ENCODE measurements around the gene TMEM147. TPM values are rescaled to one million over a fixed set of nuclear protein-coding genes. Genes with fewer than 3 reads are reported as not detected.
A peak's percentile ranks its signal among the peaks of the same experiment; 100 is the strongest.

Gene TMEM147
- total and polyA plus RNA-seq, 10 of the 15 experiments (the other 5 are each of a cell fraction or from before 2014, with no cell fraction given), result 53.4 to 145 (median 79.3) TPM

DNA sequence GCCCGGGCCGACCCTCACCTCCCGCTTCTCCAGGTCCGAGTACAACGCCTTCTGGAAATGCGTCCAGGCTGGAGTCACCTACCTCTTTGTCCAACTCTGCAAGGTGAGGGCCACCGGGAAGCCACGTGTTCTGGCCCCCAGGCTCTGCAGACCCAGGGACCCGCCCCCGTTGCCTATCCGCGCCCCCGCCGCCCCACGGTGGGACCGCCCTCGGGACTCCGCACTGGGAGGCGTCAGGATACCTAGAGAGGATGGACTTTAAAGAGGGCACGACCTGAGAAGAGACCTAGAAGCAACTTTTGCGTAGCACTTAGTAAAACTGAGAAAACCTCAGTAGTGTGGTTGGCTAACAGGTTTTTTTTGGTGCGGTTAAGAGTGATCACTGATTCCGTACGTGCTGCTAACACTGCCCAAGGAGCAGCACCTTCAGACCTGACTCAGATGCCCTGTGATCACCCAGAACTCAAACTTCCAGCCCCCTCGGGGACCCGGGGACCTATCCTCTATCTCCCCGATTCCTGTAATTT is 492 bp downstream of the TMEM147 start (continued):
- TF ChIP-seq ZBTB4 (CRISPR knock-in tag; IDR thresholded peaks at IDR 0.05) (no peak), ZNF384 (IDR thresholded peaks at IDR 0.05; ENCODE audit: borderline replicate concordance, low read depth, low read length) (peak; percentile 53; the same call in 1 of the 2 replicates), CREB1 (IDR thresholded peaks at IDR 0.05; ENCODE audit: low read depth) (peak; percentile 37; the same call in 1 of the 2 replicates), MTA3 (IDR thresholded peaks at IDR 0.05; ENCODE audit: borderline replicate concordance, low read length) (peak; percentile 71; the same call in 1 of the 2 replicates), CBFB (IDR thresholded peaks at IDR 0.05; ENCODE audit: low read depth) (peak; percentile 67; the same call in 1 of the 2 replicates), CHD4 (IDR thresholded peaks at IDR 0.05) (no peak), CHD2 (IDR thresholded peaks at IDR 0.05; ENCODE audit: borderline replicate concordance, low read depth, low read length) (no peak), SMAD1 (IDR thresholded peaks at IDR 0.05; ENCODE audit: low read depth, partially characterized antibody) (no peak), BCL11A (IDR thresholded peaks at IDR 0.05; ENCODE audit: low read depth, low read length) (0 out of 2 replicates have a peak, but pooled peaks have one; percentile 18), NFYB (IDR thresholded peaks at IDR 0.05; ENCODE audit: insufficient read depth, low read depth, low read length) (no peak), JUNB (IDR thresholded peaks at IDR 0.05) (0 out of 2 replicates have a peak, but pooled peaks have one; percentile 41), MTA2 (IDR thresholded peaks at IDR 0.05; ENCODE audit: low read depth) (peak; percentile 48; the same call in 1 of the 2 replicates), ATF3 (IDR thresholded peaks at IDR 0.05; ENCODE audit: borderline replicate concordance, extremely low read depth, low read depth, low read length) (no peak), CREM (IDR thresholded peaks at IDR 0.05; ENCODE audit: low read depth) (peak; percentile 34; the same call in 1 of the 2 replicates), ATF7 (IDR thresholded peaks at IDR 0.05; ENCODE audit: low read depth) (peak; percentile 38; the same call in 1 of the 2 replicates), NR2F1 (conservative IDR thresholded peaks at IDR 0.05) (peak; percentile 86), EGR1 (IDR thresholded peaks at IDR 0.05; ENCODE audit: borderline replicate concordance in 1 of 2, low read depth in 2 of 2, low read length in 2 of 2) (peak in 1 of 2 experiments; percentile 71; a peak in 2 of 3 replicates)
- TF ChIP-seq, protein P1, sequence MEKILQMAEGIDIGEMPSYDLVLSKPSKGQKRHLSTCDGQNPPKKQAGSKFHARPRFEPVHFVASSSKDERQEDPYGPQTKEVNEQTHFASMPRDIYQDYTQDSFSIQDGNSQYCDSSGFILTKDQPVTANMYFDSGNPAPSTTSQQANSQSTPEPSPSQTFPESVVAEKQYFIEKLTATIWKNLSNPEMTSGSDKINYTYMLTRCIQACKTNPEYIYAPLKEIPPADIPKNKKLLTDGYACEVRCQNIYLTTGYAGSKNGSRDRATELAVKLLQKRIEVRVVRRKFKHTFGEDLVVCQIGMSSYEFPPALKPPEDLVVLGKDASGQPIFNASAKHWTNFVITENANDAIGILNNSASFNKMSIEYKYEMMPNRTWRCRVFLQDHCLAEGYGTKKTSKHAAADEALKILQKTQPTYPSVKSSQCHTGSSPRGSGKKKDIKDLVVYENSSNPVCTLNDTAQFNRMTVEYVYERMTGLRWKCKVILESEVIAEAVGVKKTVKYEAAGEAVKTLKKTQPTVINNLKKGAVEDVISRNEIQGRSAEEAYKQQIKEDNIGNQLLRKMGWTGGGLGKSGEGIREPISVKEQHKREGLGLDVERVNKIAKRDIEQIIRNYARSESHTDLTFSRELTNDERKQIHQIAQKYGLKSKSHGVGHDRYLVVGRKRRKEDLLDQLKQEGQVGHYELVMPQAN (conservative IDR thresholded peaks at IDR 0.05), result 0 out of 2 replicates have a peak, but pooled peaks have one; percentile 0
- TF ChIP-seq, protein P2, sequence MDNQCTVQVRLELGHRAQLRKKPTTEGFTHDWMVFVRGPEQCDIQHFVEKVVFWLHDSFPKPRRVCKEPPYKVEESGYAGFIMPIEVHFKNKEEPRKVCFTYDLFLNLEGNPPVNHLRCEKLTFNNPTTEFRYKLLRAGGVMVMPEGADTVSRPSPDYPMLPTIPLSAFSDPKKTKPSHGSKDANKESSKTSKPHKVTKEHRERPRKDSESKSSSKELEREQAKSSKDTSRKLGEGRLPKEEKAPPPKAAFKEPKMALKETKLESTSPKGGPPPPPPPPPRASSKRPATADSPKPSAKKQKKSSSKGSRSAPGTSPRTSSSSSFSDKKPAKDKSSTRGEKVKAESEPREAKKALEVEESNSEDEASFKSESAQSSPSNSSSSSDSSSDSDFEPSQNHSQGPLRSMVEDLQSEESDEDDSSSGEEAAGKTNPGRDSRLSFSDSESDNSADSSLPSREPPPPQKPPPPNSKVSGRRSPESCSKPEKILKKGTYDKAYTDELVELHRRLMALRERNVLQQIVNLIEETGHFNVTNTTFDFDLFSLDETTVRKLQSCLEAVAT (IDR thresholded peaks at IDR 0.05), result peak; percentile 64; the same call in 1 of the 2 replicates
- TF ChIP-seq, protein P3, sequence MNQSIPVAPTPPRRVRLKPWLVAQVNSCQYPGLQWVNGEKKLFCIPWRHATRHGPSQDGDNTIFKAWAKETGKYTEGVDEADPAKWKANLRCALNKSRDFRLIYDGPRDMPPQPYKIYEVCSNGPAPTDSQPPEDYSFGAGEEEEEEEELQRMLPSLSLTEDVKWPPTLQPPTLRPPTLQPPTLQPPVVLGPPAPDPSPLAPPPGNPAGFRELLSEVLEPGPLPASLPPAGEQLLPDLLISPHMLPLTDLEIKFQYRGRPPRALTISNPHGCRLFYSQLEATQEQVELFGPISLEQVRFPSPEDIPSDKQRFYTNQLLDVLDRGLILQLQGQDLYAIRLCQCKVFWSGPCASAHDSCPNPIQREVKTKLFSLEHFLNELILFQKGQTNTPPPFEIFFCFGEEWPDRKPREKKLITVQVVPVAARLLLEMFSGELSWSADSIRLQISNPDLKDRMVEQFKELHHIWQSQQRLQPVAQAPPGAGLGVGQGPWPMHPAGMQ (IDR thresholded peaks at IDR 0.05; ENCODE audit: borderline replicate concordance), result peak; percentile 31; the same call in 1 of the 2 replicates

Data from GM12878 (cell line).